ENCODE data around the gene IGFBP5. TPM values are rescaled to one million over a fixed set of nuclear protein-coding genes. Genes with fewer than 3 reads are reported as not detected.

The IGFBP5 gene
- total and polyA plus RNA-seq, 2 donors (not counting 3 experiments of a cell fraction or from before 2014, with no cell fraction given) = 0.06 TPM; not detected in 1

GRCh38 chr2:216644842-216645635, 50.3 kb downstream of the IGFBP5 start:
- no TSS peak for BruUV-seq (replicated peaks)
- DNase-seq (ENCODE audit: low read depth, low spot score) (peak; percentile 50), FAIRE-seq (peak; percentile 12)
- CTCF ChIA-PET = interaction anchor here (1.0 to 3.5 kb wide), 7 partner anchors 14 to 125 kb away, joined by 3 to 22 read pairs (median 4); no protein-coding TSS in a partner anchor
- Histone ChIP-seq H3K9ac (replicated peaks; ENCODE audit: extremely low read depth, insufficient read depth, low read length) (no peak overlapping the region), H3K9me3 (replicated peaks; ENCODE audit: control insufficient read depth, insufficient read depth, low read length) (no peaks in the 10 kb centered on the region), H3K4me3 (replicated peaks in 1 of 3; ENCODE audit: insufficient read depth in 1 of 3, low read depth in 1 of 3, low read length in 3 of 3) (no peak overlapping the region), H3K36me3 (ENCODE audit: control insufficient read depth in 2 of 2, extremely low read depth in 1 of 2, insufficient read depth in 2 of 2, low read length in 2 of 2) (no peaks in the 10 kb centered on the region), H3K27ac (ENCODE audit: insufficient read depth, low read depth, low read length) (no peak overlapping the region), H3K9me1 (replicated peaks; ENCODE audit: control insufficient read depth, extremely low read depth, insufficient read depth, low read length) (no peaks in the 10 kb centered on the region), H3K79me2 (ENCODE audit: control insufficient read depth, insufficient read depth, low read length) (peaks cover 6% of the 10 kb centered on the region), H3K4me1 (ENCODE audit: control insufficient read depth, extremely low read depth, insufficient read depth, low read length) (peaks cover 19% of the 10 kb centered on the region), H3K4me2 (ENCODE audit: insufficient read depth, low read length) (no peak overlapping the region), H4K20me1 (replicated peaks; ENCODE audit: control insufficient read depth, extremely low read depth, insufficient read depth, low read length) (no peaks in the 10 kb centered on the region), H2AFZ (ENCODE audit: low read depth, low read length) (no peak overlapping the region), H3K27me3 (ENCODE audit: control insufficient read depth in 2 of 2, insufficient read depth in 2 of 2, low read length in 2 of 2) (no peaks in the 10 kb centered on the region)
- POLR2A ChIA-PET = interaction anchor here (0.6 kb wide), 1 partner anchor 9 kb away, joined by 3 read pairs; no protein-coding TSS in a partner anchor
- dilution Hi-C loops (cut with MboI; ENCODE audit: extremely low pct_ligation_motif_present, low sequenced_read_pairs) (no loop called here), intact Hi-C loops (cut with micrococcal nuclease) (no loop called here)
- TF ChIP-seq POLR2AphosphoS5 (IDR thresholded peaks at IDR 0.05; ENCODE audit: insufficient read depth, low read depth, low read length) = no peak
- TF ChIP-seq GATA2 (IDR thresholded peaks at IDR 0.05; ENCODE audit: insufficient read depth, insufficient read length, low read depth, low read length) = no peak
- TF ChIP-seq MYC (IDR thresholded peaks at IDR 0.05; ENCODE audit: low read depth, low read length) = no peak
- TF ChIP-seq JUN (IDR thresholded peaks at IDR 0.05; ENCODE audit: borderline replicate concordance, insufficient read depth, insufficient read length, low read depth) = no peak
- no peak for TF ChIP-seq FOS (IDR thresholded peaks at IDR 0.05; ENCODE audit: borderline replicate concordance, insufficient read depth, low read length)
- TF ChIP-seq POLR2A (IDR thresholded peaks at IDR 0.05; ENCODE audit: low read depth, low read length) = no peak
- TF ChIP-seq EZH2 (IDR thresholded peaks at IDR 0.05; ENCODE audit: borderline replicate concordance, low read depth, low read length, severe bottlenecking) = no peak
- no peak for TF ChIP-seq MAX (IDR thresholded peaks at IDR 0.05; ENCODE audit: insufficient read depth, insufficient read length)
- no peak for TF ChIP-seq CTCF (IDR thresholded peaks at IDR 0.05; ENCODE audit: extremely low read depth in 1 of 2, insufficient read depth in 1 of 2, low read depth in 1 of 2, low read length in 2 of 2)
